Cardiac fibroblast (primary cell): ENCODE measurements around the gene LIPC.

ENCODE experiments used
- DNase-seq, 2 donors: peaks; one replicate each; pipeline versions ENCODE4 v3.0.0 to v3.0.0-alpha.2; 2010; ENCODE audit warnings: low read depth in 2 of 2
- H3K4me3 ChIP-seq, 2 donors: replicated peaks in 1 of 2; 1 replicate in 1 of 2; 2 replicates in 1 of 2; pipeline ENCODE4 v1.5.1; 2011; ENCODE audit warnings: low read depth in 2 of 2, low read length in 2 of 2, mild to moderate bottlenecking in 2 of 2, moderate library complexity in 1 of 2
- CTCF ChIP-seq: IDR thresholded peaks from one replicate; pipeline ENCODE4 v1.5.1; 2011; ENCODE audit warnings: low read depth, mild to moderate bottlenecking, low read length, inconsistent platforms

Gene LIPC

GRCh38 chr15:58511599-58511987, 79.8 kb downstream of the LIPC start:
- no peak for TF ChIP-seq CTCF
- no peak overlapping the region for H3K4me3 ChIP-seq
- no peak for DNase-seq

GRCh38 chr15:58512522-58512921, 80.7 kb downstream of the LIPC start:
- TF ChIP-seq CTCF = no peak
- no peak for DNase-seq
- H3K4me3 ChIP-seq = no peak overlapping the region

DNA sequence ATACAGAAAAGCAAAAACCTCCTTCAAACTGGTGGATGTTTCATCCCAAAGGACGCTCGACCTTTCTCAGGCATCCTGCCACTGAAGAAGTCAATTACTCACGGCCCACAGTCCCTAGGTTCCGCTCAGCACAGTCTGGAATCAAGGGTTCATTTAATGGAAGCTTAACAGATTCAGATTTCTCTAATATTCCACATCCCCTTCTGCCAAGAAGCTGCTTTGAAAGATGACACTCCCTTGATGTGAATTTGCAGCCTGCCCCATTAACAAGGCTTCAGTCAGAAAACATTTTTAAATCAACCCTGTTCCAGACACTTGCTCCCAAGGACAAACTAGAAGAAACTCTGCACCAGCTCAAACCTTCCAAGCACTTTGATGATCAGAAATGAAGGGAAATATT, 81.2 kb downstream of the LIPC start:
- no peak overlapping the region for H3K4me3 ChIP-seq
- TF ChIP-seq CTCF = no peak
- DNase-seq = no peak

GRCh38 chr15:58513726-58514336, 82.0 kb downstream of the LIPC start:
- H3K4me3 ChIP-seq = no peak overlapping the region
- no peak for DNase-seq
- TF ChIP-seq CTCF = no peak

DNA sequence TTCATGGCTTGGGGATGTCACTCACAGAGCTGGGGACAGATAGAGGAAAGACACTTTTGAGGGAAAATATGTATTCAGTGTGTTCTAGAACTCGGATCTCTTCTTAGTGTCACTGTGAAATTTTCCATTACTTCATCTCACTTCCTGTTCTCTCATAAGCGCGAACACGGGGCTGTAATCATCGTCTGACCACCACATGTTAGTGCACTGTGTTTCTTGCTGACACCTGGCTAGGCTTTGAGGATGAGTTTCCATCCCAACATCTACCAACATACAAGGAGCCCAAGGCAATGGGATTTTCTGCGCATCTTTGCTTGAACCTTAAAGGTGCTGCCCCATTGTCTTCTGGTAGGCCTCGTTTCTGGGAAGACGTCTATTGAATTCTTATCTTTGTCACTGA, 84.0 kb downstream of the LIPC start:
- TF ChIP-seq CTCF = no peak
- DNase-seq = peak in 1 of 2 donors; percentile 41
- H3K4me3 ChIP-seq = no peak overlapping the region

DNA sequence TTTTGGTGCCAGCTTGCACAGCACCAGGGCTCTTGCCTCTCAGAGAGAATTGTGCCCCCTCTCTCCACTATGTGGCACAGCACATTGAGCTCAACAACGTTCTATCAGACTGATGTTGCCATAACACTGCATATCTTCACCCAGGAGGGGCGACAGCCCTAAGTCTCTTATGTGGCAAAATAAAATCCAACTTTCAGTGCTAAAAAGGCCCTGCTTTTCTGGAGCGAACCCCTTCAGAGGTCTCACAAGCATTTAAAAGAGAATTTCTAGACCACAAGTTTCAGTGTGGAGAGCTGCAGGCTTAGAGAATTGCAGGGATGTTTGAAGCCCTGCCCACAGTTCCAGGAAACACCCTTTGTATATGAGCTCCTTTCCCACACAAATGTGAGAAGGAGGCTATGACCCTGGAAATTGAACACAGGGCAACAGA, 85.5 kb downstream of the LIPC start:
- TF ChIP-seq CTCF = no peak
- DNase-seq = no peak
- H3K4me3 ChIP-seq = no peak overlapping the region

DNA sequence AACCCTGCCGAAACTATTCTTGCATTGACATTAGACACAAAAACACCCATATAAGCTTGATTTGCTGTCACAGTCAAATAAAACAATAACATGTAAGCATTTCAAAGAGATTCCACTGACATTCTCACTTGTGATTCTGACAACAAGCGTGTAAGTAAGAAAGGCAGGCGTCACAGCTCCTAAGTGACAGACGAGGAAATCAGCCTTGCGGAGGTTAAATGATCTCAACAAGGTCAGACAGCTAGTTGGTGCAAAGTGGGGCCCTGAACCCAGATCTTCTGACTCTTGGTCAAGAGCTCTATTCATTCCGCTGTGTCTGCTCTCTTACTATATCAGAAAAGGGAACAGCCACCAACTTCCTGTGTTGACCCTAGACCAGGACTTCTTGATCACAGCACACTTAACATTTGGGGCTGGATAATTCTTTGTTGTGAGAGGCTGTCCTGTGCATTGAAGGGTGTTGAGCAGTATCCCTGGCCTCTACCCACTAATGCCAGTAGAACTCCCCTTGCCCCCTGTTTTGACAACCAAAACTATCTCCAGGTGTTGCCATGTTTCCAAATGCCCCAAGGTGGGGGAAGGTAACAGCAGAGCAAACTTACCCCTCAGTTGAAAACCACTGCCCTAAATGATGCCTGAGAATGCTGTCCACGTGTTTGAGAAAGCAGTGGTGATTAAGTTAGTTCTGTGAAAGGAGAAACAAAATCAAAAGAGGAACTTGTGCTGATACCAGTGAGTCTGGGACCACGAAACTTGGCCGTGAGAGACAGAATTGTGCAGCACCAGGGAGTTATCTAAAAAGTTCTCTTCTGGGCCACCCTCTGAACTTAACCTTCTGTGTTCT, 86.1 kb downstream of the LIPC start:
- TF ChIP-seq CTCF = no peak
- no peak for DNase-seq
- no peak overlapping the region for H3K4me3 ChIP-seq
